A673 (cell line): ENCODE data around the gene SUN5.

Experiments used
- CTCF ChIP-seq: fragments of 300-800, 200-600 bp; sonication (generic); conservative IDR thresholded peaks from 2 replicates; pipeline ENCODE4 v1.5.1; 2017; ENCODE audit warnings: low read depth, mild to moderate bottlenecking, antibody characterized with exemption, low read length, moderate library complexity, mixed read lengths
- EZH2 ChIP-seq: fragments of 200-600 bp; sonication (generic); IDR thresholded peaks from 2 replicates; pipeline ENCODE4 v1.6.1; 2017; ENCODE audit warnings: borderline replicate concordance, low read depth, mild to moderate bottlenecking, mixed read lengths, antibody characterized with exemption, low read length; ENCODE audit not compliant: poor library complexity, severe bottlenecking

DNA sequence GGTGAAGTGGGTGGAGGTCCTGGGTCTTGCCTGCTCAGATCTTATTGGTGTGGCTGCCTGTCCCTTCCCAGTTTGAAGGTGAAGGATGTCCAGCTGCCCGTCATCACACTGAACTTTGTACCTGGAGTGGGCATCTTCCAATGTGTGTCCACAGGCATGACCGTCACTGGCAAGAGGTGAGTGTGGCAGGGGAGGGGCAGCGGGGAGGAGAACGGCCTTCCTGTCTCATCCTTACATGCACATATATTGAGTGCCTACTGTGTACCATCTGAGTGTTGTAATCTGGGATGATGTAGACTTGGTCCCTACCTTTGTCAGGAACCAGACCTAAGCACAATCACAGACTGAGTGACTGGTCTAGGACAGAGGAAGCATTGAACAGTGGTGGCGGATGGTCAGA, 29.9 kb upstream of the SUN5 start:
- TF ChIP-seq CTCF = no peak
- TF ChIP-seq EZH2 = no peak
